SU-DHL-6 (cell line): ENCODE results near the gene RBFOX2.
A peak's percentile ranks its signal among the peaks of the same experiment; 100 is the strongest.

Source experiments
- H2AFZ ChIP-seq: fragments of 200-600 bp; sonication (generic); 2 replicates; pipeline ENCODE4 v1.6.1; 2014; ENCODE audit warnings: low read depth, mild to moderate bottlenecking, moderate library complexity, mixed read lengths, antibody characterized with exemption, low read length; ENCODE audit not compliant: severe bottlenecking
- H3F3A ChIP-seq: fragments of 200-600 bp; shearing (Covaris generic); 2 replicates; pipeline ENCODE4 v1.6.0; 2016; ENCODE audit warnings: antibody characterized with exemption, mild to moderate bottlenecking; ENCODE audit not compliant: insufficient read depth
- H3K27ac ChIP-seq: fragments of 200-600 bp; sonication (generic); 2 replicates; pipeline ENCODE4 v1.5.1; 2016; ENCODE audit warnings: low read depth, mild to moderate bottlenecking, low read length, moderate library complexity, mixed read lengths
- H3K27me3 ChIP-seq: fragments of 200-600 bp; sonication (generic), shearing (Covaris generic); 2 replicates; pipeline ENCODE4 v1.6.0; 2014; ENCODE audit warnings: mild to moderate bottlenecking, low read length
- H3K36me3 ChIP-seq: fragments of 200-600 bp; sonication (generic); 2 replicates; pipeline ENCODE4 v1.6.1; 2014; ENCODE audit warnings: mild to moderate bottlenecking, low read length, mixed read lengths
- H3K4me2 ChIP-seq: fragments of 300-600, 200-600 bp; shearing (Covaris generic), sonication (generic); 2 replicates; pipeline ENCODE4 v1.6.0; 2014; ENCODE audit warnings: low read length, low read depth, mild to moderate bottlenecking; ENCODE audit not compliant: poor library complexity, severe bottlenecking
- H3K4me3 ChIP-seq: fragments of 200-600 bp; sonication (generic); 2 replicates; pipeline ENCODE4 v1.5.1; 2014; ENCODE audit warnings: antibody characterized with exemption, low read length, mild to moderate bottlenecking, mixed read lengths; ENCODE audit not compliant: insufficient read depth, poor library complexity, severe bottlenecking
- H3K79me2 ChIP-seq: fragments of 200-600 bp; sonication (generic); 2 replicates; pipeline ENCODE4 v1.6.1; 2014; ENCODE audit warnings: mild to moderate bottlenecking, low read length, moderate library complexity; ENCODE audit not compliant: insufficient read depth
- H3K9ac ChIP-seq: fragments of 200-600 bp; sonication (generic); 2 replicates; pipeline ENCODE4 v1.7.0; 2014; ENCODE audit warnings: mild to moderate bottlenecking, low read length
- H3K9me2 ChIP-seq: fragments of 200-600 bp; sonication (generic); replicated peaks from 2 replicates; pipeline ENCODE4 v1.6.1; 2014; ENCODE audit warnings: low read length; ENCODE audit not compliant: insufficient read depth
- H3K9me3 ChIP-seq: fragments of 200-600 bp; sonication (generic); 2 replicates; pipeline ENCODE4 v1.6.1; 2014; ENCODE audit warnings: low read length, mixed read lengths; ENCODE audit not compliant: insufficient read depth
- H4K20me1 ChIP-seq: fragments of 200-600 bp; sonication (generic); 2 replicates; pipeline ENCODE4 v1.6.1; 2014; ENCODE audit warnings: low read depth, mild to moderate bottlenecking, antibody characterized with exemption, low read length, moderate library complexity, mixed read lengths
- EZH2phosphoT487 ChIP-seq: fragments of 200-600 bp; sonication (generic), shearing (Covaris generic); conservative IDR thresholded peaks from 2 replicates; pipeline ENCODE4 v1.6.1; 2018; ENCODE audit warnings: mild to moderate bottlenecking, antibody characterized with exemption, low read length, moderate library complexity, mixed read lengths
- TF ChIP-seq, protein P1 (sequence below): fragments of 200-600 bp; sonication (generic); IDR thresholded peaks from one replicate; pipeline ENCODE4 v1.5.1; 2017; ENCODE audit warnings: antibody characterized with exemption, mild to moderate bottlenecking, low read length, moderate library complexity; ENCODE audit not compliant: insufficient read depth, poor library complexity, severe bottlenecking

The RBFOX2 gene

DNA sequence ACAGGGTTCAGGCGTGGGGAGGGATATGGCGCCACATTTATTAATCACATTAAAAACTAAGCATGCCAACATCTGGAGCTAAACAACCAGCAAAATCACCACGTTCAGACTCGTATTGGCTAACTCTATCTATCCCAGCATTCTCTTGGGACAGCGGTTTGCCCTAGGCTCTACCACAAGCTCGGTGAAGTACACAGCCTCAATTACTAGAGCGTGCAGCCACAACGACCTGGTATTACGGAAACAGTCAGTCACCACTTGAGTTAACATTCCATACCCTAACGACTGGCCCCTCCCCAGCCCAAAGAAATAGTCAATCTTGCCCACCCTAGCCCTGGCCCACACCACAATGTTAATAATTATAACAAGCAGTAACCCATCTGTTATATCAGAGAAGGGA is 278.8 kb downstream of the RBFOX2 start:
- peak overlapping the region; percentile 99 for H3K27ac ChIP-seq
- H3K36me3 ChIP-seq, result no peaks in the 10 kb centered on the region
- no peaks in the 10 kb centered on the region for H3K9me2 ChIP-seq
- H3K9ac ChIP-seq, result peak overlapping the region; percentile 74
- H3K79me2 ChIP-seq, result peaks cover 15% of the 10 kb centered on the region
- H3F3A ChIP-seq, result peaks cover 81% of the 10 kb centered on the region
- no peak overlapping the region for H2AFZ ChIP-seq
- H3K27me3 ChIP-seq, result no peaks in the 10 kb centered on the region
- H3K4me2 ChIP-seq, result peak overlapping the region; percentile 96
- H3K4me3 ChIP-seq, result peak overlapping the region; percentile 30
- H4K20me1 ChIP-seq, result no peaks in the 10 kb centered on the region
- no peaks in the 10 kb centered on the region for H3K9me3 ChIP-seq
- TF ChIP-seq, protein P1, sequence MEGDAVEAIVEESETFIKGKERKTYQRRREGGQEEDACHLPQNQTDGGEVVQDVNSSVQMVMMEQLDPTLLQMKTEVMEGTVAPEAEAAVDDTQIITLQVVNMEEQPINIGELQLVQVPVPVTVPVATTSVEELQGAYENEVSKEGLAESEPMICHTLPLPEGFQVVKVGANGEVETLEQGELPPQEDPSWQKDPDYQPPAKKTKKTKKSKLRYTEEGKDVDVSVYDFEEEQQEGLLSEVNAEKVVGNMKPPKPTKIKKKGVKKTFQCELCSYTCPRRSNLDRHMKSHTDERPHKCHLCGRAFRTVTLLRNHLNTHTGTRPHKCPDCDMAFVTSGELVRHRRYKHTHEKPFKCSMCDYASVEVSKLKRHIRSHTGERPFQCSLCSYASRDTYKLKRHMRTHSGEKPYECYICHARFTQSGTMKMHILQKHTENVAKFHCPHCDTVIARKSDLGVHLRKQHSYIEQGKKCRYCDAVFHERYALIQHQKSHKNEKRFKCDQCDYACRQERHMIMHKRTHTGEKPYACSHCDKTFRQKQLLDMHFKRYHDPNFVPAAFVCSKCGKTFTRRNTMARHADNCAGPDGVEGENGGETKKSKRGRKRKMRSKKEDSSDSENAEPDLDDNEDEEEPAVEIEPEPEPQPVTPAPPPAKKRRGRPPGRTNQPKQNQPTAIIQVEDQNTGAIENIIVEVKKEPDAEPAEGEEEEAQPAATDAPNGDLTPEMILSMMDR, result no peak
- no peak for TF ChIP-seq EZH2phosphoT487

DNA sequence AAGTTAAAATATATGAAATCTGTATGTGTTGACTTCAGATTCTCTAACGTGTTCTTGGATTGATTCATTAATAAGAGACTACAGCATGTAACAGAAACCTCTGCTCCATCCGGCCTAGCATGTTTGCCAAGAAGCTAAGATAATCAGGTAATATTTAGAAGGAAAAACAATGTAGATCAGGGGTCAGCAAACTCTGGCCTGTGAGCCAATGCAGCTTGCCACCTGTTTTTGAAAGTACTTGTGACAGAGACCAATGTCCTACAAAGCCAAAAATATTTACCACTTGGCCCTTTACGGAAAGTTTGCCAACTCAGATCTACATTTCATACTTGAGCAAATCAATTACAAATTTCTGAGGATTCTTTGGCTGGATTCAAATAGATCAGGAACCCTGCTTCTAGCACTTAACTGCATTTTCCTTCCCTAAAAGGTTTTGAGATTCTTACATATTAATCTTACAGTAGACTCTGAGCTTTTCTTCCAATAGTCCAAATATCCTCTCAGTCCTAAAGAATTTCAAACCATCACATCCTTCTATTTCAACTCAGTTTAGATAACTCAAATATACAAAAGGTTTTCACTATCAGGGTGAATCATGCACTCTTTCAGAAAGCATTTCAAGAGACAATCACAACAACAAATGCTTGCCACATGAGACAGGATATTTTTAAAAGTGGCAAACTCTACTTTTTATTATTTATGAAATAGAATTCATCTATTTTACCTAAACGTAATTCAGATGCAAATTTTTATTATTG is 281.5 kb downstream of the RBFOX2 start:
- Histone ChIP-seq H3K9me3 (no peaks in the 10 kb centered on the region), H3K36me3 (peaks cover 5% of the 10 kb centered on the region), H3K9me2 (no peaks in the 10 kb centered on the region), H2AFZ (no peak overlapping the region), H3F3A (peaks cover 86% of the 10 kb centered on the region), H3K79me2 (peaks cover 19% of the 10 kb centered on the region), H3K4me2 (peak overlapping the region; percentile 96), H3K27me3 (no peaks in the 10 kb centered on the region), H3K4me3 (peak overlapping the region; percentile 63), H3K27ac (peak overlapping the region; percentile 99), H4K20me1 (no peaks in the 10 kb centered on the region), H3K9ac (peak overlapping the region; percentile 74)
- TF ChIP-seq, protein P1, result no peak
- no peak for TF ChIP-seq EZH2phosphoT487

DNA sequence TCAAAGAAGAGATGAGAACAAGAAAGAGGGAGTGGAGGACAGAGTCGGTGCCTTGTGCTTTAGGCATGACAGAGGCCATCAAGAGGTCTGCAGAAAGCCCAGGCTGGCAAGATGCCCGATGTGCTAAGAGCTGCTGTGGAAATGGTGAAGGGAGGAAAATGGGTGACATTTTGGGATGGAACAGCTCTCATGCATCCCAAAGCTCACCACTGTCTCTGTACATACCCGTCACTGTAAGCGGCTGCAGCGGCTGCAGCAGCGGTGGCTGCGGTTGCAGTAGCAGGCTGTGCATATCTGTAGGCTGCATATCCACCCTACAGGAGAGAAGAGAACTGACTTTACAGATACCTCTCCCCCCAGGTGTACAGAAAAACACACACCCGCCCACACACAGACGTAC is 282.4 kb downstream of the RBFOX2 start:
- peak overlapping the region; percentile 74 for H3K9ac ChIP-seq
- no peaks in the 10 kb centered on the region for H3K9me2 ChIP-seq
- H3K9me3 ChIP-seq, result no peaks in the 10 kb centered on the region
- peak overlapping the region; percentile 63 for H3K4me3 ChIP-seq
- peaks cover 19% of the 10 kb centered on the region for H3K79me2 ChIP-seq
- H3K27me3 ChIP-seq, result no peaks in the 10 kb centered on the region
- H3K27ac ChIP-seq, result peak overlapping the region; percentile 99
- H2AFZ ChIP-seq, result no peak overlapping the region
- H3K36me3 ChIP-seq, result peaks cover 5% of the 10 kb centered on the region
- peak overlapping the region; percentile 96 for H3K4me2 ChIP-seq
- H4K20me1 ChIP-seq, result no peaks in the 10 kb centered on the region
- TF ChIP-seq, protein P1, result no peak
- TF ChIP-seq EZH2phosphoT487, result no peak
- H3F3A ChIP-seq, result peaks cover 86% of the 10 kb centered on the region
